SHP77 (cell line): ENCODE data around the gene ATF7IP.
"Not testable (repeated sequence)": the region's sequence is repeated elsewhere in the genome, so short reads cannot be mapped to it uniquely, and the experiment has no call there.

Experiments used
- DNase-seq, 2 experiments: peaks; one replicate each; lab custom pipeline; 2025; lab: John Stamatoyannopoulos, UW

Gene ATF7IP, protein sequence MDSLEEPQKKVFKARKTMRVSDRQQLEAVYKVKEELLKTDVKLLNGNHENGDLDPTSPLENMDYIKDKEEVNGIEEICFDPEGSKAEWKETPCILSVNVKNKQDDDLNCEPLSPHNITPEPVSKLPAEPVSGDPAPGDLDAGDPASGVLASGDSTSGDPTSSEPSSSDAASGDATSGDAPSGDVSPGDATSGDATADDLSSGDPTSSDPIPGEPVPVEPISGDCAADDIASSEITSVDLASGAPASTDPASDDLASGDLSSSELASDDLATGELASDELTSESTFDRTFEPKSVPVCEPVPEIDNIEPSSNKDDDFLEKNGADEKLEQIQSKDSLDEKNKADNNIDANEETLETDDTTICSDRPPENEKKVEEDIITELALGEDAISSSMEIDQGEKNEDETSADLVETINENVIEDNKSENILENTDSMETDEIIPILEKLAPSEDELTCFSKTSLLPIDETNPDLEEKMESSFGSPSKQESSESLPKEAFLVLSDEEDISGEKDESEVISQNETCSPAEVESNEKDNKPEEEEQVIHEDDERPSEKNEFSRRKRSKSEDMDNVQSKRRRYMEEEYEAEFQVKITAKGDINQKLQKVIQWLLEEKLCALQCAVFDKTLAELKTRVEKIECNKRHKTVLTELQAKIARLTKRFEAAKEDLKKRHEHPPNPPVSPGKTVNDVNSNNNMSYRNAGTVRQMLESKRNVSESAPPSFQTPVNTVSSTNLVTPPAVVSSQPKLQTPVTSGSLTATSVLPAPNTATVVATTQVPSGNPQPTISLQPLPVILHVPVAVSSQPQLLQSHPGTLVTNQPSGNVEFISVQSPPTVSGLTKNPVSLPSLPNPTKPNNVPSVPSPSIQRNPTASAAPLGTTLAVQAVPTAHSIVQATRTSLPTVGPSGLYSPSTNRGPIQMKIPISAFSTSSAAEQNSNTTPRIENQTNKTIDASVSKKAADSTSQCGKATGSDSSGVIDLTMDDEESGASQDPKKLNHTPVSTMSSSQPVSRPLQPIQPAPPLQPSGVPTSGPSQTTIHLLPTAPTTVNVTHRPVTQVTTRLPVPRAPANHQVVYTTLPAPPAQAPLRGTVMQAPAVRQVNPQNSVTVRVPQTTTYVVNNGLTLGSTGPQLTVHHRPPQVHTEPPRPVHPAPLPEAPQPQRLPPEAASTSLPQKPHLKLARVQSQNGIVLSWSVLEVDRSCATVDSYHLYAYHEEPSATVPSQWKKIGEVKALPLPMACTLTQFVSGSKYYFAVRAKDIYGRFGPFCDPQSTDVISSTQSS

DNA sequence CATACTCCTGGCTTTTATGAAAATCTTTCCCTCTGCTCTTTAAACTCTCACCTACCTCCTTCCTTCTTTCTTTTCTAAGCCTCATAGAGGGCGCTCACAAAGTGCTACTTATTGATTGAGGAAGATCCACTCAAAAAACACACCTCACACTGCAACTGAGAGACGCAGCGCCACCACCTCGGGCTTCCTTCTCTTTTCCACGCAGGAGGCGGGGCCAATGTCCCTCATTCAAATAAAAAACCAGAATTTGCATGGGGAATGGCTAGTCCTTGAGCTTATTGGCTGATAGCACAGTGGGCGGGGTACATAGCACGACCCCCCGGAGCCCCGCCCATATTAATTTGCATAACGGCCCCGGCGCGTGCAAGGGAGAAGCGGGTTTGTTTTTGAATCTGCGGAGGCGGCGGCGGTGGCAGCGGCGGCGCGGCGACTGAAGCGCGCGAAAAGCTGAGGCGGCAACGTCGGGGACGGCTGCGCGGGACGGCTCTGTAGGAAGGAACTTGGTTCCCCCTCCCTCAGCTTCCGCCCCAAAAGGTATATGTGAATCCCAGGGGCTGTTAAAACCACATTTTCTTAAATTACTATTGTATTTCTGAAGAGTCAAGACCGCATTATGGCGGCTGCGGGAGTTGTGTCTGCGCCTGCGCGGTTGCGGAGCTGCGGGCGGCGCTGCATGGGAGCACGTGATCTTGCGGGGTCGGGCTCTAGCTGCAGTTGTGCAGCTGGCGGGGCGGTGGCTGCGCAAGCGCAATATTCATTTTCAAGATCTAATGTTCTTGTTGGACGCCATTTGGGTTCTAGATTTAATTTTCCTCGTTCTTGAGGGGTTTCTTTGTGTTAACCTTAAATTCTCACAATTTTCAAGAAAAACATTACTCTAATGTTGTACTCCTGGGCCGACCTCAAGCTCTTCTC lies at the start of gene ATF7IP:
ATF7IP (plus strand) TSS at position 389 of the 915 bp plus-strand sequence. CDS start 58,234 bp downstream, outside the sequence.
- peak in 1 of 2 experiments; percentile 4 for DNase-seq

DNA sequence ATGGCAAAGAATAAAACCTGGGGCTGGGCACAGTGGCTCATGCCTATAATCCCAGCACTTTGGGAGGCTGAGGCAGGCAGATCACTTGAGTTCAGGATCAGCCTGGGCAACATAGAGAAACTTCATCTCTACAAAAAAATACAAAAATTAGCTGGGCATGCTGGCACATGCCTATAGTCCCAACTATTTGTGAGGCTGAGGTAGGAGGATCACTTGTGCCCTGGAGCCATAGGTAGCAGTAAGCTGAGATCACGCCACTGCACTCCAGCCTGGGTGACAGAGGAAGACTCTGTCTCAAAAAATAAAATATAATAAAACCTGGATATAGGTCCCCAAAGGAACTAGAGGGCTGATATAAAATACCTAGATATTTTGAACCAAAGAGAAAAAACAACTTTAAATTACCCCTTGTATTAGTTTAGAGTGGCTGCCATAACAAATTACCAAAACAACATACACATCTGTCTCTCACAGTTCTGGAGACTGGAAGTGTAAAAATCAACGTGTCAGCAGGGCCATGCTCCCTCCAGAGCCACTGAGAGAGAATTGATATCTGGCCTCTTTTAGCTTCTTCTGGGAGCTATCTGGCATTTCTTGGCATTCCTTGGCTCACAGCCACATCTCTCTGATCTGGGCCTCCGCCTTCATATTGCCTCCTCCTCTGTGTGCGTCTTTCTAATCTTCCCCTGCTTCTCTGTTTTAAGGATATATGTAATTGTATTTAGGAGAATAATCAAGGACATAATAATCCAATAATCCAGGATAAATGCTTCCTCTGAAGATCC lies 47.9 kb upstream of the ATF7IP start:
- no peak for DNase-seq

DNA sequence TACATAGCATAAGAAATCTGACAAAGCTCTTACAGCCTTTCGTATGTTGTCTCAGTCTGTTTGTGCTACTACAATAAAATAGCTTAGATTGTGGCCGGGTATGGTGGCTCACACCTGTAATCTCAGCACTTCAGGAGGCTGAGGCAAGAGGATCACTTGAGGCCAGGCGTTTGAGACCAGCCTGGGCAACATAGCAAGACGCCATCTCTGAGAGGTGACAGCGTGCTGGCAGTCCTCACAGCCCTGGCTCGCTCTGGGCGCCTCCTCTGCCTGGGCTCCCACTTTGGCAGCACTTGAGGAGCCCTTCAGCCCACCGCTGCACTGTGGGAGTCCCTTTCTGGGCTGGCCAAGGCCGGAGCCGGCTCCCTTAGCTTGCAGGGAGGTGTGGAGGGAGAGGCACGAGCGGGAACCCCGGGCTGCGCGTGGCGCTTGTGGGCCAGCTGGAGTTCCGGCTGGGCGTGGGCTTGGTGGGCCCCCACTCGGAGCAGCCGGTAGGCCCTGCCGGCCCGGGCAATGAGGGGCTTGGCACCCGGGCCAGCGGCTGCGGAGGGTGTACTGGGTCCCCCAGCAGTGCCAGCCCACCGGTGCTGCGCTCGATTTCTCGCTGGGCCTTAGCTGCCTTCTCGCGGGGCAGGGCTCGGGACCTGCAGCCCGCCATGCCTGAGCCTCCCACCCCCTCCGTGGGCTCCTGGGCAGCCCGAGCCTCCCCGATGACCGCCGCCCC lies 45.6 kb upstream of the ATF7IP start:
- not testable (repeated sequence) for DNase-seq

DNA sequence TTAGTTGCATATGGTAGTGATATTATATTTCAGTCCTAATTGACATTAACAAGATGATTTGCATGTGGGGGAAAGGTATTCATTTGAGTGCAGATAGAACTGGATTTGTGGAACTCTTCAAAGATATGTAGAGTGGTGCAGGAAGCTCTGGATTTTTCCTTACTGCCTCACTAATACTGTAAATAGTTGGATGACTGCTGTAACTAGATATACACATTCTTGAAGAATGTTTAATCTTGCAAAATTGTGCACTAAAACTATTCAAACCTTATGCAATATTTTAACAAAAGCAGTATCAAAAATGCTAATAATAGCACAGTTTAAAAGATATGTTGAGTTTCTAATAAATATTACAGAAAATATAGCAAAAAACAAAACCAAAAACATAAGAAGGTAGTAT lies 43.1 kb upstream of the ATF7IP start:
- no peak for DNase-seq

DNA sequence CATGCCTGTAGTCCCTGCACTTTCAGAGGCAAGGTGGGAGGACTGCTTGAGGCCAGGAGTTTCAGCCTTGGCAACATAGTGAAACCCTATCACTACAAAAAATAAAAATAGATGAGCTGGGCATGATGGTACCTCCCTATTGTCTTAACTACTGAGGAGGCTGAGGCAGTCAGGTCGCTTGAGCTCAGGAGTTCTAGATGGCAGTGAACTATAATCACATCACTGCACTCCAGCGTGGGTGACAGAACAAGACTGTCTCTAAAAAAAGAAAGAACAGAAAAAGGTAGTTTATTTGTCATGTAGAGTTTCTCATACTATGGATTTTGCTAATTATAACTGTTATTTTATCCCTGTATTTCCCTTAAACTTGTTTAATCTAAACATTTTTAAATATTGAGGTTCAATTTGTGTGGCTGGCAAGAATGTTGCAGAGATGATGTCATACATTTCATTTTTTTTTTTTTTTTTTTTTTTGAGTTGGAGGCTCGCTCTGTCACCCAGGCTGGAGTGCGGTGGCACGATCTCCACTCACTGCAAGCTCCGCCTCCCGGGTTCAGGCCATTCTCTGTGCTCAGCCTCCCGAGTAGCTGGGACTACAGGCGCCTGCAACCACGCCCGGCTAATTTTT lies 39.7 kb upstream of the ATF7IP start:
- no peak for DNase-seq

DNA sequence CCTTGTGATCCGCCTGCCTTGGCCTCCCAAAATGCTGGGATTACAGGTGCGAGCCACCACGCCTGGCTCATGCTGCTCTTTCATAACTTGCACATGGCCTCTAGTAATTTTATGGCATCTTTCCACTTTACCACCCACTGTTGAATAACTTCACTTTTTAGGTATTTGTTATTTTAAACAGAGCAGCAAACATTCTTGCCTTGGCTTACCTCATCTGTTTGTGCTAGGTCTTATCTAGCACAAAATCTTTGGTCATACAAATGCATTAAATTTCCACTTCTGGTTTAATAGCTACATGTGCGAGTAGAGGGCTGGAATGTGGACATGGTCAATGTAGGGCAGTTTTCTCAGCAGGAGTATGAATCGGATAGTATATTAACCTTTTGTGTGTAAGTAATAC lies 38.8 kb upstream of the ATF7IP start:
- DNase-seq: no peak

DNA sequence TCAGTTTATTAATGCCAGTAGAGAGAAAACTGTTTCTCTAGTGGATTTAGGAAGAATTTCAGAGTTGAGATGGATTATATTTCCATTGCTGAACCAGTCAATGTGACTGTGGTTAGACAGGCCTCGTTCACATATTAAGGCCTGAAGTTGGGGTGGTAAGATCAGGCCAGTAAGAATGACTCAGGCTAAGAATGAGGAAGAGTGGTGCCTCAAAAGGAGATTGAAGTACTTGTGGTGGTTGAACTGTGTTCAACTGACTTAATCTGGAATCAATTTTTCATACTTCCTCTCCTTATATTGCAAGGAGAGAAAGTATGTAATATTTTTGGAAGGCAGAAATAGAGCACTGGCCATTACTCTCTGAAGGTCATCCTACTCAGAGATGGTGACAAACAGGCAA lies 37.8 kb upstream of the ATF7IP start:
- DNase-seq: no peak

DNA sequence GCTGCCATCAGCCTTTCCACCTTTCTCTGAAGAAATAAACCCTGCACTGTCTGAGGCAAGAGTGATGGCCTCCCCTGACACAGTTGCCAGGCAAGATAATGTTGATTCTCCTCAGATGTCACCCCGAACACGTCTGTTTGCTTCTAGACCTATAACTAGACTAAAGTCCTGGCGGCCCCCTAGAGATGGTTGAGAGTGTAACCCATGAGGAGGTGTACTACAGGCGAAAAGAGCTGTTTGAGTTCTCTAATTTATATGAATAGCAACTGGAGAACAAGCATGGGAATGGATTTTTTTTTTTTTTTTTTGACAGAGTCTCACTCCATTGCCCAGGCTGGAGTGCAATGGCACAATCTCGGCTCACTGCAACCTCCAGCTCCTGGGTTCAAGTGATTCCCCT lies 33.0 kb upstream of the ATF7IP start:
- DNase-seq: no peak

DNA sequence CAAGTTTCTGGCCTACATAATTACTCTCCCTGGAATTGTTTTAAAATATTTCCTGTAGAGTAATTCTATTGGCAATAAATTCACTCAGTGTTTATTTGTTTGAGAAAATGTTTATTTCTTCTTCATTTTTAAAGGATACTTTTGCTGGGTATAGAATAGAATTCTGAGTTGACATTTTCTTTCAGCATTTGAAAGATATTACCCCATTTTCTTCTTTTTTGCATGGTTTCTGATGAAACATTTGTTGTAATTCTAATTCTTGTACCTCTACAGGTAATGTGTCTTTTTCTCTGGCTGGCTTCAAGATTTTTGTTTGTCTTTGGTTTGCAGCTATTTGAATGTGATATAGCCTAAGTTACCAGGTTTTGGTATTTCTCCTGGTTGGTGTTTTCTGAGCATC lies 25.1 kb upstream of the ATF7IP start:
- no peak for DNase-seq

DNA sequence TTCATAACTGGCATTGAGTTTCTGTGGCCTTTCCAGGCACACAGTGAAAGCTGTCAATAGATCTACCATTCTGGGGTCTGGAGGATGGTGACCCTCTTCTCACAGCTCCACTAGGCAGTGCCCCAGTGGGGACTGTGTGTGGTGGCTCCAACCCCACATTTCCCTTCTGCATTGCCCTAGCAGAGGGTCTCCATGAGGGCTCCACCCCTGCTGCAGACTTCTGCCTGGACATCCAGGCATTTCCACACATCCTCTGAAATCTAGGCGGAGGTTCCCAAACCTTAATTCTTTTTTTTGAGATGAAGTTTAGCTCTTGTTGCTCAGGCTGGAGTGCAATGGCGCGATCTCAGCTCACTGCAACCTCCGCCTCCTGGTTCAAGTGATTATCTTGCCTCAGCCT lies 14.0 kb upstream of the ATF7IP start:
- not testable (repeated sequence) for DNase-seq

DNA sequence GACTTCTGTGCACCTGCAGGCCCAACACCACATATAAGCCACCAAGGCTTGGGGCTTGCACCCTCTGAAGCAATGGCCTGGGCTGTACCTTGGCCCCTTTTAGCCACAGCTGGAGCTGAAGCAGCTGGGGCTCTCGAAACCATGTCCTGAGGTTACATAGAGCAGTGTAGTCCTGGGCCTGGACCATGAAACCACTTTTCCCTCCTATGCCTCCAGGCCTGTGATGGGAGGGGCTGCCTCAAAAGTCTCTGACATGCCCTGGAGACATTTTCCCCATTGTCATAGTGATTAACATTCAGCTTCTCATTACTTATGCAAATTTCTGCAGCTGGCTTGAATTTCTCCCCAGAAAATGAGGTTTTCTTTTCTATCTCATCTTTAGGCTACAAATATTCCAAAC lies 13.4 kb upstream of the ATF7IP start:
- DNase-seq: not testable (repeated sequence)

DNA sequence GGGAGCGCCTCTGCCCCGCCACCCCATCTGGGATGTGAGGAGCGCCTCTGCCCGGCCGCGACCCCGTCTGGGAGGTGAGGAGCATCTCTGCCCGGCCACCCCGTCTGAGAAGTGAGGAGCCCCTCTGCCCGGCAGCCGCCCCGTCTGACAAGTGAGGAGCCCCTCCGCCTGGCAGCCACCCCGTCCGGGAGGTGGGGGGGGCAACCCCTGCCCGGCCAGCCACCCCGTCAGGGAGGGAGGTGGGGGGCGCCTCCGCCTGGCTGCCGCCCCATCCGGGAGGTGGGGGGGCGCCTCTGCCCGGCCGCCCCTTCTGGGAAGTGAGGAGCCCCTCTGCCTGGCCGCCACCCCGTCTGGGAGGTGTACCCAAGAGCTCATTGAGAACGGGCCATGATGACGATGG lies 10.8 kb upstream of the ATF7IP start:
- DNase-seq: not testable (repeated sequence)

DNA sequence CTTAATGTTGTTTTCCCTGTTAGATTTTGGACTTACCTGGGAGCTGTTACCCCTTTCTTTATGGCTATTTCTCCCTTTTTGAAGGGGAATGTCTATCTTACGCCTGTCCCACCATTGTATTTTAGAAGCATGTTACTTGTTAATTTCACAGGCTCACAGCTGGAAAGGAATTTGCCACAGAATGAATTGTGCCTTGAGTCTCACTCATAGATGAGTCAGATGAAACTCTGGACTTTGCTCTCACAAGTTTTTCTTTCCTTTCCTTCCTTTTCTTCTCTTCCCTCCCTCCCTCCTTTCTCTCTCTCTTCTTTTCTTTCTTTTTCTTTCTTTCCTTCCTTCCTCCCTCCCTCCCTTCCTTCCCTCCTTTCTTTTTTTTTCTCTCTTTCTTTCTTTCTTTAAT lies 9.3 kb upstream of the ATF7IP start:
- DNase-seq: no peak

DNA sequence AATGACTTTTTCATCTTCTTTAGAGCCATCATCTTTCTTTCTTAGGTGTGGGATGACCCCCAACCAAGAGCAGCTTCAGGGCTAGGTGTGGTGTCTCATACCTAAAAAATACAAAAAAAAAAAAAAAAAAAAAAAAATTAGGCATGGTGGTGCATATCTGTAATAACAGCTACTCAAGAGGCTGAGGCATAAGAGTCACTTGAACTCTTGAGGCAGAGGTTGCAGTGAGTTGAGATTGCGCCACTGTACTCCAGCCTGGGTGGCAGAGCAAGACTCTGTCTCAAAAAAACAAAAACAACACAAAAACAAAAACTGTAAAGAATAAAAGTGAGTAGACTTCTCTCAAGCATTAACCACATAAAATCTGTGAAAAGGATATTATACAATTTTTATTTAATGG lies 8.0 kb upstream of the ATF7IP start:
- no peak for DNase-seq

DNA sequence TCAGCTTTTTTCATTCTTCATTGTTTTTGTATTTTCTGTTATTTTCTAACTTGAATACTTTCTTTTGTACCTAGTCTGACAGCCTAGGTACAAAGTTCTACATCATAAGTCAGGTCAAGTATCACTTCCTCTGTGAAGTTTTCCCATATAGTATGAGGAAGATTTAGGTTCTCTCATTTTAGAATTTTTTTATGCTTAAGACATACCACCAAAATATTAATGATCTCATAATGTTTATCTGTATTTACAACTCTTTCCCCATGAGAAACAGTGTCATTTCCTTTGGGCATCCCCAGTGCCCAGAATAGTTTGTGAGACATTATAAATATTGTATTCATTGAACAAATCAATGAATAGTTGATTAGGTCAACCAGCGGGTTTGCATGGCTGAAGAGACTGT lies 3.1 kb upstream of the ATF7IP start:
- DNase-seq: no peak

DNA sequence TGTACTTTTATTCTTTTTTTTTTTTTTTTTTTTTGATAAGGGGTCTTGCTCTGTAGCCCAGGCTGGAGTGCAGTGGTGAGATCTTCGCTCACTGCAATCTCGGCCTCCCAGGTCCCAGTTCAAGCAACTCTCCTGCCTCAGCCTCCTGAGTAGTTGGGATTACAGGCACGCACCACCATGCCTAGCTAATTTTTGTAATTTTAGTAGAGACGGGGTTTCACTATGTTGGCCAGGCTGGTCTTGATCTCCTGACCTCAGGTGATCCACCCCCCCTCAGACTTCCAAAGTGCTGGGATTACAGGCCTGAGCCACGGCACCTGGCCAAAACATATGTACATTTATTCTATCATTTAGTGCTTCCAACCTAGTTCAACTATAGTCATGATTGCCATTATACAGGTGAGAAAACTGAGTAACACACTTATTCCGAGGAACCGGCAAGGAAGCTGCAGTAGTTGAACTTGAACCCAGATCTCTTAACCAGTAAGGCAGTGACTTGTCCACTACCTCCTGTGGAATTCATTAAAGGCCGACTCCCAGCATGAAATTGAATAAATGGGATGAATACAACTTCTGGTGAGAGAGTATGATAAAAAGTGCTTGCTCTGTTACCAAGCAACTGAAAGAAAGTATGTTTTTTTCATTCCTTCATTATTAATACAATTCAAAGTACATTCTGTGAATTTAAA lies 755 bp upstream of the ATF7IP start:
- no peak for DNase-seq

DNA sequence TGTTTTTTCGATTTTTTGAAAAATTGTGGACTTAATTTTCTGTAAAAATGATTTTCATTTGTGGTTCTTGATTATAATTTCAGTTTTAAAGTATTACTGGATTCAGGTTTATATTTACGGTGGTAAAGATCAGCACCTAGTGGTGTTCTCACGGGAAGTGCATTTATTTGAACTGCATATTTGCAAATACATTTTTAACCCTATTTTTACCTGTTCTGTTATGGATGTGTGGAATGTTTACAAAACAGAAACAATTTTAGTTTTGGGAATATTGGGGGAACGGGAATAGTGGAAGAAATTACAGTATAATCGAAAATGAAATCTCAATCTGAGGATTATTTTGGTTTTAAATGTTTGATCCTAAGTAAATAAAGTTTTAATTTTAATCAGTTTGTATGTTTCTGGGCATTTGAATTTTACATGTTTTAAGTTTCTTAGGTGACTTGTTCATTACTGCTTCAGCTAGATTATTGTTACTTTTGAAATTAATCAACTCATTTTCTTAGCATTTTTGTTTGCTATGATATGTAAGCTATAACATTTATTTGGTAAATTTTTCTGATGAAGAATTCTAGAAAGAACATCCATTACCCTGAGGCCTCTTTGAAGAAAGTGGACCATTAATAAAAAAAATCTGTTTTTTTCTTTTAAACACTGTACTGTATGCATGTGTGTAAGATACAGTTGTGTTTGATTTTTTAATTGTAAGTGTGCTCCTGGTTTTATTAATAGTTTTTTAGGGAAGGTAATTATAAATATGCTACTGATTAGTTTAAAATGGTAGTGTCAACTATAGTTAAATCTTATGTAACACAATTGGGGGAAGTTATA lies 942 bp downstream of the ATF7IP start:
- no peak for DNase-seq
